Activated T-cell treated with anti-CD3 and anti-CD28 coated beads for 48 hours (primary cell): ENCODE results near the gene ZRANB2.
A peak's percentile ranks its signal among the peaks of the same experiment; 100 is the strongest.

Source experiments
- DNase-seq: peaks from one replicate; pipeline ENCODE4 v3.0.0-alpha.2; 2020; ENCODE audit warnings: low read depth

The ZRANB2 gene

DNA sequence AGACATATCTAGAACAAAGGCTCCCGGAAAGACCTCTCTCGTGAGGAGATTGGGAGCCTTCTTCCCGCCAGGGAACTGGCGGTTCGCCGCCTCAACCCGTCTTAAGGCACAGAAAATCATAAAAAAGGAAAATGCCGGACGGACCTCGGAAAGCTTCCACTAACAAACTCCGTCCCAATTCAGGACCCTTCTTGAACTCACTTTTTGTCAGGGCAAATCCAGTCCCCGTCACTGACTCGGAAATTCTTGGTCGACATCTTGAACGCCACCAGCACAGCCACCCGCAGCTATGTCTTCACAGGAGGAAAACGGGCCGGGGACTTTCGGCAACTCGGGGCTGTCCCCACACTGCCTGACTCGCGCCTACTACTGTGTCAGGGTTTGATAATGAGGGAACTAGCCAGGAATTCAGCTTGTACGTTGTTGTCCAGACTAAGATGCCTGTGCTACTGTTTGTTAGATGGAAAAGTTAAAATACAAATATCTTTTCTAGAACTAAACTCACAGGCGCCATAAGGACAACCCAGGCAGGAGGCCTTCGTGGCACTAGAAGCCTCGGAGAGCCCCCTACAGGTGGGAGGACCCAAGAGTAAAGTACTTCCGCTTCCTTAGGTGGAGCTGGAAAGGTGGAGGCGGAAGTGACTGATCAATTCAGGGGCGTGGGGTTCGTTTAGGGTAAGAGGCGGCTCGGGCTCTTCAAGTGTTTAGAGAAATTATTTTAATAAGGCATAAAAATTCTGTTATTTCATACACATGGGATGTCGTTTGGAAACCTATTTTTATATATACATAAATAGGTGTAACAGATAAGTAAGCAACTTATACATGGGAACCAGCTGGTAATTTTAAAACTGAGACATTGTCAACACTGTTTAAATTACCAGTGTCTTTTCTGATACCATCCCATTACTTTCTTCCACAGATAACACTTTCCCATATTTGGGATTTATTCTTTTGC is at the start of gene ZRANB2:
Gene ZRANB2 (minus strand): TSS at position 297 of the 958 bp plus-strand sequence. CDS start 40 bp downstream, at position 257.
- DNase-seq = peak; percentile 78

GRCh38 chr1:71128060-71128459 is 47.2 kb upstream of the ZRANB2 start:
- DNase-seq = no peak

GRCh38 chr1:71118086-71118485 is 37.3 kb upstream of the ZRANB2 start:
- DNase-seq = no peak

DNA sequence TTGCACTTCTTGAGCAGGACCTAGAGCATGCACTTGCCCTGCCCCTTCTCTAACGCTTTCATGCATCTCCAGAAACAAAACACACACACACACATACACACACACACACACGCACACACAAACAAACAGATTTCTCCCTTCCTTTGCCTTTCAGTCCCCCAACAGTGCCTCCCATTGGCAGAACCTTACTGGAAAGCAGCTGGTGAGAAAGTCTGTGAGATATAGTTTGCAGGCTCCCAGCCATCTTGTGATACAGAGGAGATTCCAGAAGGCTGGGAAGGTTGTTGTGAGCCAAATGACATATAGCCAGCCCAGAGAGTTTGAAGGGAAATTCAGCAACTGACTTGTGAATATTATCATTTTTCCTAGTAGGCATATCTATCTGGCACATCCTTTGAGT is 35.9 kb upstream of the ZRANB2 start:
- DNase-seq = no peak

- DNase-seq = no peak
These were observed 26.0 kb upstream of the ZRANB2 start for GRCh38 chr1:71106658-71107322.

DNA sequence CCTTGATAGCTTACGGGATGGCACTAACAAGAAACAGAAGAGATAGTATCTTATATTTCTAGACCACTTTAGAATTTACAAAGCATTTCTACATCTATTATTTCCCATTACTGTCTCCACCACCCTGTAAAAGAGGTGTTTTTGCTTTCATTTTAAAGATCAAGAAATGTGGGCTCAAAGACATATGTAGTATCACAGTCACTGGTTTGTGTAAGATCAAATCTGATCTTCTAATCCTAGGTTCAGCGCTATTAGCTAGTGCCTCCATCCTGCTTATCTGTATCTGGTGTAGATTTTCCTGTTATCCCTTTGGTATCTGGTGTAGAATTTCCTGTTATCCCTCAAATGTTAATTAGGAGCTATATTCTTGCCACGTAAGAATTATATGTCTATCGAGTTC is 23.6 kb upstream of the ZRANB2 start:
- DNase-seq = no peak

- DNase-seq = no peak
These were observed 21.1 kb upstream of the ZRANB2 start for GRCh38 chr1:71101839-71102376.

GRCh38 chr1:71097428-71097827 is 16.6 kb upstream of the ZRANB2 start:
- DNase-seq = no peak

DNA sequence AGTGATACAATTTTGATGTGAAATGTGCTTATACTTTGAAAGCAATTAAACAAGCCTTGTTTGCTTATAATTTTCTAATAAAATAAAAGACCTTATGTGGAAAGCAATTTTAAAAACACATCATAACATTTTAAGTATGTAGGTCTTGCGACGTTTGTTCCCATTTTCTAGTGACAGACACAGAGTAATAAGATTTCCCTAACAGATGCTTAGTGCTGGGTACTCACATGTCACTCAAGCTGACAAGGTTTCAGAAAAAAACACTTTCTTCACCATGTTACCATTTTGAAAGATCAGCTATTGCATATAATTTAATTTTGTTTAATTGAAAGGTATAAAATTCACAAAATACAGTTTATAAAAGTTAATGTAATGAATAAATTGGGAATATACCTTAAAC is 14.1 kb upstream of the ZRANB2 start:
- DNase-seq = no peak

GRCh38 chr1:71093938-71094337 is 13.1 kb upstream of the ZRANB2 start:
- DNase-seq = no peak

DNA sequence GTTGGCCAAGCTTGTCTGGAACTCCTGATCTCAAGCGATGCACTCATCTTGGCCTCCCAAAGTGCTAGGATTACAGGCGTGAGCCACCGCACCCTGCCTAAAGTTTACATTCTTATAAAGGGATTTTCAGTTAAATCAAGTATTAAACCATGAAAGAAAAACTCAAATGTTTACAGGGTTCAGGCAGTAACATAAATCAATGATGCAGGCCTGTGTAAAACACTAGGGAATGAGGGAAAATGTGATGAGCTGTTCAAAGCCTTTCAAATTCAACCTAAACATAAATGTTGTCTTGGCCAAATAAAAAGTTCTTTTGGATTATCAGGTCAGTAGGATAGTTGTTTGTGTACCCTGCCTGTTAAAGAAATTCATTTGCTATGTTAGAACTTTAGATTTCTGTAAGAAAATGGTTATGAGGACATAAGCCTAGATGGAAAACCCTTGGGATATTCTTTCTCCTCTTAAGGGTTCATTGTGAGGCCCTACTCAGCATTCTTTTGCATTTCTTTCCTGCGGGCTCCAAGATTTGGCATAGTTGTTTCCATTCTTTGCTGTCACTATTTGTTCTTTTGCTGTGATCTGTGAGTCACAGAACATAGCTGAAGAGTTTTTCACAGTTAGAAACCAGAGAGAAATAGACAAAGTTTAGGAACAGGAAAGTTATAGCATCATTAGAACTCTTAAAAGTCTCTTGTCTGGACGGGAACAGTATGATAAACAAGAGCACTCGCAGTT is 8.9 kb upstream of the ZRANB2 start:
- no peak for DNase-seq

DNA sequence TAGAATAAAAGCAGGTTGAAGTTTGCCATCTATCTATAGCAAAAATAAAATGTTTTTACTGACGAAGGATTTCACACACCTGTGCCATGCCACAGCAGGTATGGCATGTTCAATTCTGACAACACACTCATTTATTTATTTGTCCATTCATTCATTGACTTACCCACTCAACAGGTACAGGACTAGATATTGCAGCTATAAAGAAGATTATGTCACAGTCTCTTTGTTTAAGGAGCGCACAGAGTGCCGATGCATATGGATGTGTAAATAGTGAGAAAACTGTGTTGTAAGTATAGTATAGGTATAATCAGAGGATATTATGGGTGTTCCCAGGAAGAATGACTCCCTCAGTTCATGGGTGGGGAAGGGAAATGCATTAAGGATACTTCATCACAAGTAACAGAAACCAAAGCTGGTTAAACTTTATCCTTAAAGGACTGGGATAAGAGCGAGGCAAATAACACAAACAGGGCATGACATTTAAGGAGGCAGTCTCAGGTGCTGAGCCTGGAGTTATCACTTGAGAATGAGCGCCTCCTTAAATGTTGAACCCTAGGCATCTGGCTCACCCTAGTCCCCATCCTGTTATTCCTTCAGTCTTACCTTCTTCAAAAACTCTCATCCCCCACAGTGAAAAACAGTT is 7.9 kb upstream of the ZRANB2 start:
- DNase-seq = no peak

- no peak for DNase-seq
These were observed 6.9 kb upstream of the ZRANB2 start for GRCh38 chr1:71087713-71088112.

DNA sequence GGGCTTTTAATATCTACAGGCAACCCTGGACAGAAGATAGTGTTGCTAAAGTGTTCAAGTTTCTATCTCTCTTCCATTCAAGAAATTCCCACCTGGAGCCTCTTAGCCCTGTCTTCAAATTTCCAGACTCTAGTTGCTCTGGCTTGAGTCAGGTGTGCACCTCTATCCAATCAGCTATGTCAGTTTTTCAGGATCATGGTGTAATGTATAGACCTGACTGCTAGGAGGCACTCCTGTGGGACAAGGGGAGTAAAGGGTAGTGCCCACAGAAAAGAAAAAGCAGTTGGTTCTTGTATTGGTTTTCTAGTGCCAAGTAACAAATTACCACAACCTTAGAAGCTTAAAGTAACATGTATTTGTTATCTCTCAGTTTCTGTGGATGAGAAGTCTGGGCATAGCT is 6.2 kb upstream of the ZRANB2 start:
- no peak for DNase-seq

DNA sequence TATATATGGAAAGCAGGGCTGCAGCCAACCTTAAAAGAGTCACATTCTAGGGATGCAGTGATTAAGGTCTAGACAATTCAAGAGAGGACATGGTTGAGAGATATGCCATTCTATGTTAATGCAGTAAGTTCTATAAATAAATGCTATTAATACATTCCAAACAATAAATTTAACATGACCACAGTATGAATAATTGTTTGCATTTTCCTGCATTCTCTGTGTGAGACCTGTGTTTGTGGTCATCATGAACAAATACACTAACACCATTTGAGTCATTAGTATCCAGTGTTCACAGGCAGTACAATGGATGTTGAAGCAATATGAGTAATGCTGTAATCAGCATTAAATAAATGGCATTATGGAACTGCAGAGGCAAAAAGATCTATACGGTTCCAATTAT is 5.5 kb upstream of the ZRANB2 start:
- DNase-seq = no peak

DNA sequence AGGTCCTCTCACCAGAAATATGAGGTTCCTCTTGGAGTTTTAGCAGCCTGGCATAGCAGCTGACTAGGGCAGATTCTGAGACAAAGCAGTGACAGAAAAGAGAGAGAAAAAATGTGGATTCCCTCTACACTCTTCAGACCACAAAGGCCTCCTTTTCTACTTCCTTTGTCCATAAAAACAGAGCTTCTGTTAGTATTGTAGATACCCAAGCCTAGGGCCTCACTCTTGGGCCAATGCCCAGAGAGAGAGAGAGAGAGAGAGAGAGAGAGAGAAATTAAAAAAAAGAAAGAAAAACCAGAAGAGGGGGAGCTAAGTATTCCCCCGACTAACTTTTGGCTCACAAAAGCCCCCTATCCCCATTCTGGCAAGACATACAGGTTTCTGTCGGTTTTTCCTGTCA is 2.4 kb upstream of the ZRANB2 start:
- no peak for DNase-seq

DNA sequence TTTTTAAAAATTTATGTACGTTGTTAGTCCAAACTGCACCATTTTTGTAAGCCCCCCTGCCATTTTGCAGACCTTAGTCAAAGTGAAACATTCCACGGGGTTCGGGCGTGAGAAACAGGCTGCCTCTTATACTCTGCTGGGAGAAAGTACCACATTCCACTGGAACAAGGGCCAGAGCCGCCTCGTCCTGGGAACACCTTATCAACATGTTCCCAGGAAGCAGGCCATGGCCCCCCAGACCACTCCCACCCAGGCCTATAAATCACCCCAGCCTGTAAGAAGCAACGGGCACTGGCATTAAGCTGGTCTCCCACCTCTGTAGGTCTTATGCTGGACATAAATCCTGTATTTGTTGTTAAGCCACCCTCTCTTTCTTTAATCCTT is 854 bp upstream of the ZRANB2 start:
- DNase-seq = no peak

GRCh38 chr1:71080230-71080738 is 551 bp downstream of the ZRANB2 start:
- peak; percentile 6 for DNase-seq

DNA sequence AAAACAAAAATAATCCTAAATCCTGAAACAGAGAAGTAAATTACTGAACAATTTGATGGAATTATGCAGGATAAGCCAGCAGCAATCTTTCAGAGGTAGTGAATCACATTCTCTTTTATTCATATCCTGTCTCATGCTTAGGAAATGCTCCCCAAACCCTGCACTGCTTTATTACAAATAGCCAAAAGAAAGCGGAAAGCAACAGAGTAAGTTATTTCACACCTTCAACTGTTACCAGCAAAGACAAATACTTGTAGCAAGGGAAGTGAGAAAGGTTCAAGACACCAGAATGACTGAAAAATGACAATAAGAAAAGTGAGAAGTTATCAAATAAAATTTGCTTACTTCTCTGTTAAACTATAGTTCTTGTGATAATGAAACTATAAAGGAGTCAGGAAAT is 6.2 kb downstream of the ZRANB2 start:
- DNase-seq = no peak

DNA sequence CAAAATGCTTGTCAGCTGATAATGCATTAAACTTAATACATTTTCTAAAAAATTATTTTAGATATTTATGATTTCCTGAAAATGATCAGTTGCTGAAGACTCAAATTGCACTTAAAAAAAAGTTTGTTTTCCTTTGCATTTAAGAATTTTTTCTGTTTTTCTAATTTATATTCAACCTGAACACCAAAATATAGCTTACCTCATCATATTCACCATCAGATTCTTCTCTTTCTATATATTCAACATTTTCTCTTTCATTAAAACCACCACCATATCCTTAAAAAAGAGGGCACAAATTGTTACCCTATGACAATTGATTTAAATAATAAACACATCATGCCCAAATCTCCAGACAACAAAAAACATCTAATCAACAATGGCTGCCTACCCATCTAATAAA is 8.6 kb downstream of the ZRANB2 start:
- DNase-seq = no peak

DNA sequence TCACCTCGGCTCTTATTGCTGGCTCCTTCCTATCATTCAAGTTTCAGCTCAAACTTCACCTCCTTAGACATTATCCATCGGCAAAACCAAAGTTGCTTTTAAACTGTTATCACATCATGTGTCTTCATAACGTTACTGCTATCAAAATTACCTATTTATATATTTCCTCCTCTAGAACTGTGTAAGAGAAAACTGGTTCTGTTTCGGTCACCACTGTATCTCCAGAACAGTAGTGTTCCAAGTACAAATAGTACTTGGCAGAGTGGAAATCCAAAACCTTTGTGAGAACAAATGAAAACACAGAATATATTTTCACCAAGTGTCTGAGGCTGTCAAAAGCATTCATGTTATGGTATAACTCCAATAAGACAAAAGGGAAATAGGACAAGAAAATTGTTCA is 9.1 kb downstream of the ZRANB2 start:
- DNase-seq = no peak
